Measurements from ENCODE around the gene SUGCT.

SUGCT gene

DNA sequence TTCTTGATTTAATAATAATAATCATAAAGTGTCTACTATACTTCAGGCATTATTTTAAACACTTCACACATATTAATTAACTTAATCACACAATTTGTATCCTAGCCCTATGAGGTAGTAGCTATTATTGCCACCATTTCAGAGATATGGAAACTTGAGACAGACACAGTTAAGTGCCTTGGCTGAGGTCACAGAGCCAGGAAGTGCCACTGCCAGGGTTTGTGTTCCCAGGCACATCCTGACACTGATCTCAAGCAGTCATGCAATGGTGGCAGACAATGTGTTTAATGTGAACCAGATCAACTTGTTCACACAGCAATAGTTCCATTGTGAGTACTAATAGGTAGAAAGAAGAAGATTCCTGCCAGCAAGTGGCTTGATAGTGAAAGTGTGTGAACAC lies 666.0 kb downstream of the SUGCT start:
- DNase-seq: no peak

DNA sequence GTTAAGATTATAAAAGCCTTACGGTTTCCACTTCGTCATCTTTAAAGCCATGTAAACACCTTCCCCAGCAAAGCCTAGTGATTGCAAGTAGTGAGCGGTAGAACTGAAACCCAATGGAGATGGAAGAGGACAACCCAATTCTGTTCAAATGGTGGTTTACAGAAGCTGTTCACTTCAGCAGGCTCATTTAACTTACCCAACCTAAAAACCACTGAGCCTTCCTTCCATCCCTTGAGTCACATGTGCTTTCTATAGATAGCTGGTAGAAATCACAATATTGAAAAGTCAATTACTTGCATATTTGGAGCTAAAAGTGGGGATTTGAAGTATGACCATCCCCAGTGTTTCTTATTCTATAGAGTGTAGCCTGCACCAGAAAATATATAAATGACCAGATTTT lies 667.7 kb downstream of the SUGCT start:
- no peak for DNase-seq

DNA sequence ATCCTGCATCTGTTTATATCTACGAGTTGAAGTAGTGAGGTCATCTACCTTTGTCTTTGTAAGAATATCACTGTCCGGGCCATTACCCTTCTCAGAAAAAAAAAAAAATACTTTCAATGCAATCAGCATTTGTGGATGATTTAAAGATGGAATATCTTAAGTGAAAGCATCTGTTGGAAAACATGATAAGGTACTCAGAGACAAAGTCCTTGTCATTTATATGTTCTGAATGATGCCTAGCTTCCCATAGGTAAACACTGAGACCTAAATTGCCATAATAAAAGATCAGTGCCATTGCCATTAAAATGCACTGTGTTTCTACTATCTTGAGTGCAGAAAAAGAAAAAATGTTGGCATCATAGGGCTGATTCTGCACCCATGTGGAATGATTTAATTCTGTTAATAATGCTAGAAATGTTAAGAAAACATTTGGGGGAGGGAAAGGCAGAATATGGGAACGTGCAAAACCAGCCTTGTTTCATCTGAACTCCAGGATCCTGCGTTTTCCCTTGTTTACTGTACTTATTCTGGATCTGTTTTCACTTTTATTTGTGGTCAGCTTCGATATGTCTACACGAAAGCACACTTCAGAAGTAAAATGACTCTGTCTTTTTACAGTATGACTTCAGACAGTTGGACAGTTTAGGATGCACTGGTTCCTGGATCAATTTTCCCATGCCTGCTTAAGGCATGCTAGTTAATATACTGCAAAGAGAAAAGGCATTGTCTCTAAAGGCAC lies 669.8 kb downstream of the SUGCT start:
- no peak for DNase-seq

DNA sequence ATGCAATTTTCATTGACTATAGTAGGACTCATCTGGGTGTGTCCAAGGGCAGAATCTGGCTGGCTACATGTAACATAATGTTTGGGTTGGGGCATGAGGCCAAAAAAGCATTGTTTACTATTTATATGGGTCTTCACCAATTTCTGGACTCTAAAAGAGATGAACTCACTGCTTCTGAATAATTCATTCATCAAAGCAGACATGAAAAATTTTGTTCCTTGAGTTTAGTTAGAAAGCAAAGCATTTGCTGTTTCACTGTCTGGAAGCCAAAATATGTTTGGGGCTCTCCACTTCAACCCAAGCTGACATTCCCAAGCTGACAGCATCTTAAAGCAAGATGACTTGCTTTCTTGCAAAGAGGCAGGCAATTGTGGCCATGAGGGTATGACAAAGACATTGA lies 670.6 kb downstream of the SUGCT start:
- no peak for DNase-seq

DNA sequence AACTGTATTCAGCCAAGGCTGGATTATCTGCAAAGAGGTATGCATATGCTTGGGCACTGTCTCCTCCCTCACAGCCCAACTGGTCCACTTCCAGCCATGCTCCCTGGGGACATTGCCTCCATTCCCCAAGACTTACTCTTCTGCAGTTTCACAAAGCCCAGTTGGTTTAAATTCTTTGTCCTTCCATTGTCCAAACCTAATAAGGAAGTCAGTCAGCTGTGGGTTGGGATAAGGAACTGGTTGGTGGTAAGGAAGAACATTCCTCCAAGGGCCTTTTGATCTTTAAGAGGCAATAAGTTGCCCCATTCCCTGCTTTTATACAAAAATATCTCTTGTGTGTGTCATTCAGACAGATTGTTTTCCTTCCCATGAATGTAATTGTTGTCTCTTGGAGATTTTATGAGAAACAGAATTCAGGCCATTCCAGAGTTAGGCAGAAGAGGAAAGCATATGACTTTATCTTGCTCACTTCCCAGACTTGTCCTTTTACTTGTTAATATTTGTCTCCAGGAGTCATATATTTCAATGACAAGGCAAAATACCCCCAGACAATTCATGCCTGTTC lies 673.7 kb downstream of the SUGCT start:
- no peak for DNase-seq

DNA sequence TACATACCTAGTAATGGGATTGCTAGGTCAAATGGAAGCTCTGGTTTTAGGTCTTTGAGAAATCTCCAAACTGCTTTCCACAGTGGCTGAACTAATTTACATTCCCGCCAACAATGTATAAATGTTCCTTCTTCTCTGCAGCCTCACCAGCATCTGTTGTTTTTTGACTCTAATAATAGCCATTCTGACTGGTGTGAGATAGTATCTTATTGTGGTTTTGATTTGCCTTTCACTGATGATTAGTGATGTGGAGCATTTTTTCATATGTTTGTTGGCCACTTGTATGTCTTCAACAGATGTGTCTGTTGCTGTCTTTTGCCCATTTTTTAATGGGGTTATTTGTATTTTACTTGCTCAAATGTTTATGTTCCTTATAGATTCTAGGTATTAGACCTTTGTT lies 675.5 kb downstream of the SUGCT start:
- no peak for DNase-seq

DNA sequence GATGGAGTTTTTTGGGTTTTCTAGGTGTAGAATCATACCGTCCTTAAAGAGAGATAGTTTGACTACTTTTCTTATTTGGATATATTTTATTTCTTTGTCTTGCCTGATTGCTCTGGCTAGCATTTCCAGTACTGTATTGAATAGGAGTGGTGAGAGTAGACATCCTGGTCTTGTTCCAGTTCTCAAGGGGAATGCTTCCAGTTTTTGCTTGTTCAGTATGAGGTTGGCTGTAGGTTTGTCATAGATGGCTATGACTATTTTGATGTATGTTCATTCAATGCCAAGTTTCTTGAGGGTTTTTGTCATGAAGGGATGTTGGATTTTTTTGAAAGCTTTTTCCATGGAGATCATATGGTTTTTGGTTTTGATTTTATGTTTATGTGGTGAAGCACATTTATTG lies 676.9 kb downstream of the SUGCT start:
- DNase-seq: no peak

DNA sequence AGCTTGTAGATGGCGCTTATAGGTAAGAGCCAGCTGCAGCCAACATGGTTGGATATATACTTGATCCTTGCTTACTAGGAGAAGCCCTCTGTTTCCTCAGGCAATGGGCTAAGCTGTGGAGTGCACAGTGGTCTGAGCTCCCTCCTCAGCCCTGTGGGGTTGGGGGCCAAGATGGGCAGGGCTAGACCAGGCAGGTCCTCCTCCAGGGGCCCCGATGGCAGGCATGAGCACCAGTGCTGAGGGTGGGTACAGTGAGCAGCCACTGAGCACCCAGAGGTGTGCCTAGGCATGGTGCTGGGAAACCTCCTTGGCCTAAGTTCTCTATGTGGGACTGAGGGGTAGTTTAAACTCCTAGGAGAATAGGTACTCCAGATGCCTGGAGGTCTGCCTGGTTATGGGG lies 680.2 kb downstream of the SUGCT start:
- no peak for DNase-seq

DNA sequence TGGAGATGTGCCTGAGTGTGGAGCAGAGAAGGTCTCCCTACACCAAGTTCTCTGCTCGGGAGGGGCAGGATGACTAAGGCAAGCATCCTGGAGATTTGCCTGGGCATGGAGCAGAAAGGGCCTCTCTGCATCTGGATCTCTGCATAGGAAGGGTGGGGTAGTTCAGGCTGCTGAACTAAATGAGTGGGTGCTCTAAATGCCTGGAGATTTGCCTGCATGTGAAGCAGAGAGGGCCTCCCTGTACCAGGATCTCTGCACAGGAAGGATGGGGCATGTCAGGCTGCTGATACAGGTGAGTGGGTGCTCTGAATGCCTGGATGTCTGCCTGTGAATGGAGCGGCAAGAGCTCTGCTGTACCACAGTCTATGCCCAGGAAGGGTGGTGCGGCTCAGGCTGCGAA lies 680.7 kb downstream of the SUGCT start:
- no peak for DNase-seq

DNA sequence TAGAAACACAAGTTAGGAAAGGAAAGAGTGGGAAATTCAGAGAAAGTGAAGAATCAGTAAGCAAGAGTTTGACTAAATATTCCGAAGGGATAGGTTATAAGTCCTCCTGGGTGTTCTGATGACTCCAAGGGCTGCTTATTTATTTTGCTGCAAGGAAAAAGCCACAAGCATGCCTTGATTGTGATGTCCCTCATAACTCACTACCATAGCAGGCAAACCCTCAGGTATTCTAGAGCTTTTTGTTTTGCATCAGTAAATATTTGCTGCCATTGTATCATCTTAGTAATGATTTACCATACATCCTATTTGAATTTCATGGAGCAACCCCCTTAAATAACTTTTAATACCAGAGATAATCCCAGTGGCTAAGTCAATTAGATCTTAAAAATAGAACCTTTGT lies 688.1 kb downstream of the SUGCT start:
- DNase-seq: no peak

DNA sequence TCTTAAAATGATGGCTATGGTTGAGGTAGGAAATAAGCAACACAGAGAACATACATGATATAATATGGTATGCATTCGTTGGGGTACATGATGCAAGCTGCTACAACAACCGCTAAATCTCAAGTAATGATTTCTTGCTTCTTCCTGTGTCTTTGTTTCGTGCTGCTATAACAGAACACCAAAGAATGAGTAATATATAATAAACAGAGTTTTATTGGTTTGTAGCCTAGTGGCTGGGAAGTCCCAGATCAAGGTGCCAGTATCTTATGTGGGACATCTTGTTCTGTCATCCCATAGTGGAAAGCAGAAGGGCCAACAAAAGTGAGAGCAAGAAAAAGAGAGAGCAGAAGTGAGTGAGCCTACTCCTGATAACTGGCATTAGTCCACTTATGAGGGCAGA lies 689.7 kb downstream of the SUGCT start:
- DNase-seq: no peak

DNA sequence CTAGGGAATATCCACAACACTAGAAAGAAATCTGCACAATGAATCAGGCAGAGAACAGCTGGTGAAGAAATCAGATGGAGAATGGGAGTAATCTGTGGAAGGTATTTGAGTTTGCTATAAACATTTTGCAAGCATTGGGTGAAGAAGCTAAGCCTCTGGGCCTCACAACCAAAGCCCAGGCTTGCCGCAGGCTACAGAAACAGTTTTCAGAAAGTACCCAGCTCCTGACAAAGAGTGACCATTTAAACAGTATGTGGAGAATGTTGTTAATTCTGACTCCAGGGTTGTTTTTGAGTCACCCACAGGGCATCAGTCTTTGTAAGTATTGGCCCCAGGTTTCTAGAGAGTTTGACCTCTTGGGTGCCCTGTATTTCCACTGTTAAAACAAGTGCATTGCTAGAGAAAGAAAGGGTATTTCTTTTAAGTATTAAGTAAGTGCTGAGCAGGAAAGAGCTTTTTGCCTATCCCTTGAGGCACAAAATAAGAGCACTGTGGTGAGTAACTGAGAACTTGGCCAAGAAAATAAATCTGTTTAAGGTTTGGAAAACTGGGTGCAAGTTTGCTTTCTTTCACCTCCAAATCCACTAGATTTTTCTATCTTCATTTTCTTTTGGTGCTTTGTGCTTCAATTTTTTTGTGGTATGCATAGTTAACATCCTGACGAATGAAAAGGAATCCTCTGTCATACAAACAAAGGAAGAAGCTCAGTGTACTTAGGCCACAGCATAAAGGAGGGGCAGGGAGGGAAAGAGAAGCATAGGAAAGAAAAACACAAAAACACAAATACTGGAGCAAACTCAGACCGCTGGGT lies 691.8 kb downstream of the SUGCT start:
- no peak for DNase-seq

DNA sequence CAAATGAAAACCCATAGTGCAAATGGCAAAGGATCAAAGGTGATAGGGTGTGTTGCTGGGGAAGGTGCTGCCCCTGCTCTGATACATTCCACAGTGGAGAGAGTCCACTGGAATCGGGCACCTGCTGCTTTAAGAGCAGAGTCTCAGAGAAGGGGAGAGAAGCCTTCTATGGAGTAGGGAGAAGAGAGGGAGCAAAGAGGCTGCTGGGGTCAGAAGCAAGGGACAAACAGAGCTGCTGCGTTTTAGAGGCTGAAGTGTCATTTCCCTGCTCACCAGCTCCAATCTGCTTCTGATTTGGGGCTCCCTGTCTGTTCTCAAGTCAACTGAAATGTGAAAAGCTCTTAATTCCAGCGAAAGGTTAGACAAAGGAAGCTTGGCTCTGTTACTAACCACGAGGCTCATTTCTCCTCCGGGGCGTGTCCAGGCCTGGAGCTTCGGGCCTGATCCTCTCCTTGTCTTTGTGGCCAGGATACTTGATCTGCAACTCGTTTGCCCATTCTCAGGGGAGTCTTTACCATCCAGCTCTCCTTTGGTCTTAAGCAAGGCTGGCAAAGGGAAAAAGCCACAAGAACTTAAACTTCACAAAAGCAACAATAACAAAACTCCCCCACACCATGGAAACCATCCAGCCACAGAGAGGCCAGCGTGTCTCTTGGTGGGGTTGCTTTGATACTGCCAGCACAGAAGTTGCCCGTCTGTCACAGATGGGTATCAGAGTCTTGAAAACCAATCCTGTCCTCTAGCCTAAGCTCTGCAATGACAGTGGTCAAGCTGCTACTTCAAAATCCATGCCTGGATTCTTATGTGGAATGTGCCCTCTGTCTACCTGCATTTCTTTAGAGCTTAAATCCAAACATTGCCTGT lies 692.6 kb downstream of the SUGCT start:
- DNase-seq: no peak

DNA sequence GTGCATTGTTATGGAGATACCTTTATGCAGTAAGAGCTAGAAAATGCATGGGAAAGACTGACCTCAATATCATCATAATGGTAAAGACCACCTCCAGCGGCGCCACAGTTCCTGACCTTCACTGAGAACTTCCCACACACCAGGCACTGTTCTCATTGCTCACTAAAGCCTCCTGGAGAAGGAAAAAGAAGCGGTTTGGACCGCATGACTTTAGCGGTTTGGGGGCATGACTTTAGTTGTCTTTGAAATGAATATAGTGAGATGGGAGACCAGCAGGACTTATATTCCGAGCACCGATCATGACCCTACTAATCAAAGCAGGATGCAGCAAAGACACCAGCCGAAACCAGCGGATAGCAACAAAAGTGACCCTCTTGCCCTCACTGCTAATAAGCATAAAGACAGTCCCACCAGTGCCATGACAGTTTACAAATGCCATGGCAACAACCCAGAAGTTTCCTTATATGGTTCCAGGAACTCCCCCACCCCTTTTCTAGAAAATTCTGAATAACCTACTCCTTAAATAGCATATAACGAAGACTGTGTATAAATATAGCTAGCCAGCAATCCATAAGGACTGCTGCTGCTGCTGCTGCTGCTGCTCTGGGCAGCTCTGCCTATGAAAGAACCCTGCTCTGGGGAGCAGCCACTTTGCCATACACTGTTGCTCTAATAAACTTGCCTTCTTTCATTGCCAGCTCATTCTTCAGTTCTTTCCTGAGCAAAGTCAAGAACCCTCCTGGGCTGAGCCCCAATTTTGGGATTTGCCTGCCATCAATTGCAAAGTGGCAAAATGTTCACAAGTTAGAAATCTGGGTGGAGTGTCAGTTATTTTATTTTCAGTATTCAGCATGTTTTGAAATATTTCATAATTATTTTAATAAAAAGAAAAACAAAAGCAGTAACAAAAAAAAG lies 694.1 kb downstream of the SUGCT start:
- DNase-seq: no peak

DNA sequence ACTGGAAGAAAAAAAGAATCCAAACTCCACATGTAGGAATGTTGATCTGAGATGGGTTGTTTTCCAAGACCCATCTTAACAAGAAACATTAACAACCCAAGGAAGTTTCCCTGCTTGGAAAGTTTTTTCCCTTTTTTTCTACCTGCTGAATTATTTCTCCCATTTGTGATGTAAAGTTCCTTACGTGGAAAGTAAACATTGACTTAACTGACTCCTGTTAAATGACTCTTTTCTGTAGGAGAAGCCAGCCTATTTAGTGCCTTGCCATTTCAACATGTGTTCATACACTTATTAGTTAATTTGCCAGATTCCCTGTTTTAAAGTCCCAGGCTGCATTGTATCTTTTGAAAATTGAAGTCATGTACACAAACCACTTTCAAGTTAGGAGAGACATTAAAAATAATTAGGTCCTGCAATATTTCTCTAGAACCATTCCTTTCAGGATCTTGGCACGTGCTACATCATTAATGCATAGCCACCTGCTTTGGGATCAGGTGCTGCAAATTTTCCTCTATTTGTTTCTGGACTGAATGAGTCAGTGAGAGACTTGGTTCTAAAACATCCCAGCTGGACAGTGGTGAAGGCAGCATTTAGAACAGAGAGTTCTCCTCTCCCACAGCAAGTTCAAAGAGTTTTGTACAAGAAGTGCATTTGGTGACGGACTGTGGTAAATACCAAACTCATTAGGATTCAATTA lies 698.5 kb downstream of the SUGCT start:
- DNase-seq: no peak

DNA sequence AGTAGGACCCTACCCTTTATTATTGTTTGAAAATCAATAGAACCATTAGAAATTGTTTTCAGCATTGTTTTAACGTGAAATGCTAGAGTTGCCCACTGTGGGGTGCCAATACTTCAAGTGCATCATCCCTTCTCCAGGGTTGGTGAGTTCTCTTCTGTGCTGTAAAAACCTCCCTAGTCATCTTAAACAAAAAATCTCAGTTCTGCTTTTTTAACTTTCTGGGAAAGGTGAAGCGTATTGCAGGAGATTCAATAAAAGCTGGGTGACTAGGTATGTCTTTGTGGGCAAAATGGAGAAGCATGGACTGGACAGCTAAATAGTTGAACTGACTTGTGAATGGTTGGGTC lies 699.1 kb downstream of the SUGCT start:
- no peak for DNase-seq

DNA sequence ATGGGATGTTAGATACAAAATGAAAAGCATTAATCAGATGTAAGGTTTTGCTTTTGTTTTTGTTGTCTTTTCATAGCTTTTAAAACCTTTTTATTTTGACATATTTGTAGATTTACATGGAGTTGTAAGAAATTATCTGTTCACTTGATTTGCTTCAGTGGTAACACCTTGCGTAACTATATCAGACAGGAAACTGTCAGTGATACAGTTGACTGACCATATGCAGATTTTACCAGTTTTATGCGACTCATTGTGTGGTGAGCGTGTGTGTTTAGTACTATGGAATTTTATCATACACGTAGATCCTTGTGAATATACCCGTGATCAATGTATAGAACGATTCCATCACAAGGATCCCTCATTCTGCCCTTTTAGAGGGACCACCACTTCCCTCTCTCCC lies 701.4 kb downstream of the SUGCT start:
- no peak for DNase-seq

DNA sequence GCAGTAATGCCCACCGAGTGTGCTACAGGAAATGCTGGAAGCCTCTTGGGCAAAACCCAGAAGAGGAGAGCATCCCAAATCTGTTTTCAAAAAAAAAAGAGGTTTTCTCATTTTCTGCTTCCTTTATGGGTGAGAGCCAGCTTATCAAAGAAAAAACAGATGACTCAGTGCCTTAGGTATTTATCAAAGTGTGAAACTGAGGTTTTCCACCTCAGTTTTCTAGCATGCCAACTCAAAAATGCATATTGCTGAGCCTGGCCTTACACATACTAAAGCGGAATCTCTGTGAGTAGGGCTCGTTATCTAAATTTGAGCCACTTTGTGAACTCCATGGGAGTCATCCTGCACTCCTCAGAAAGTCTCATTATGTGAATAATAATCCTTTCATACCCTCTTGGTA lies 705.1 kb downstream of the SUGCT start:
- DNase-seq: no peak

DNA sequence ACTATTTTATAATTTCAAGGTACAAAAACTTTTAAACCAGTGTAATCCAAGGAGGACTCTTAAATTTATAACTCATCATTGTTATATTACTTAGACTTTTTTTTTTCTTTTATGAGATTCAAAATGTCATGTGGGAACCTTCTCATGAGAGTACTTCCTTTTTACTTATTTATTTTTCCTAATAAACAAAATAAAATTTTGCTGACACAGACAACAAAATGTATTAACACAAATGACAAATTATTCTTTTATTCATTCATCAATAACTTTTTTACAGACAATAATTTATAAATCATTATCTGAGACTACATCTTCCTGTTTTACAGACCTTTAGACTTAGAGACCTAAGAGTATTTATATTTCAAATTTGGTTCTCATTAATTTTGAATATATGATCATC lies 706.2 kb downstream of the SUGCT start:
- DNase-seq: no peak

DNA sequence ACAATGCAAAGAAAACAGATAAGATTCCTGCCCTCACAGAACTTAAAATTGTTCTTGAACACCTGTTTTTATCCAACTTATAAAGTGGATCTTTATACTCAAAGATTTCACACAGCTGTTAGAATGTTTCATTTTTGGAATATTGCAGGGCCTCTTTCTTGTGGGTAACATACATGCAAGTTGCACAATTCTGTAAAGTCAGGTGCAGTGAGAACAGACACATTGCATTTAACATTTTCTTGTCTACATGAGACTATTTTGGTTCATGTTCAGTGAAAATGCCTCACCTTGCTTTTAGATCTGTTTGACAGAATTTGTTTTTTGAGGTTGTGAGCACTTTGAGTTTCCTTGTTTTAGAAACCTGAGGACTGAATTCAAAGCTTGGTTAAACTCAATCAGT lies 707.8 kb downstream of the SUGCT start:
- DNase-seq: no peak

DNA sequence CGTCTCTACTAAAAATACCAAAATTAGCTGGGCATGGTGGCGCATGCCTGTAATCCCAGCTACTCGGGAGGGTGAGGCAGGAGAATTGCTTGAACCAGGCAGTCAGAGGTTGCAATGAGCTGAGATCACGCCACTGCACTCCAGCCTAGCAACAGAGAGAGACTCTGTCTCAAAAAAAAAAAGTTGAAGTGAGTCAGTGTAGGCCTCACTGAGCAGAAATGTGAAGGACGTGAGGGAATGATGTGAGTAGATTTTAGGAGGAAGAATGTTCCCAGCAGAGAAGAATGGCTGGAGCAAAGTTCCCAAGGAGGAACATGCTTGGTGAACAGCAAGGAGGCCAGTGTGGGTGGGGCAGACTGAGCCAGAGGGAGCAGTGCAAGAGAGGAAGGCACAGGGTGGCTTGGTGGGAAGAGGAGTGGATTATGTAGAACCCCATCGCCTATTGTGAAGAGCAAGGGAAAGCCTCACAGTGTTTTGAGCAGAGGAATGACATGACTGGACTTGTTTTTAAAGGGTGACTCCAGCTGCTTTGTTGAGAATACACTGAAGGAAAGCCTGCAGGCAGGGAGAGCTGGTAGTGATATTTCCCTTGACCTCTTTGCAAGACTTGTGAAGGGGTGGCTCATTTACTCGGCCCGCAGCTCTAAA lies 708.7 kb downstream of the SUGCT start:
- DNase-seq: no peak
